OCI-M1 (cell line): Measurements from ENCODE around the gene TUB.
A peak's percentile ranks its signal among the peaks of the same experiment; 100 is the strongest.

ENCODE experiments used
- DNase-seq: peaks from one replicate; lab custom pipeline; 2025; lab: John Stamatoyannopoulos, UW

Gene TUB

GRCh38 chr11:8045839-8046238, 35.2 kb upstream of the TUB start:
- peak; percentile 11 for DNase-seq

- DNase-seq: no peak
These were observed 33.6 kb upstream of the TUB start for GRCh38 chr11:8047382-8047781.

GRCh38 chr11:8049084-8049483, 31.9 kb upstream of the TUB start:
- no peak for DNase-seq

GRCh38 chr11:8055091-8055835, 25.7 kb upstream of the TUB start:
- no peak for DNase-seq

- DNase-seq: no peak
These were observed 25.0 kb upstream of the TUB start for GRCh38 chr11:8055836-8056526.

- DNase-seq: peak; percentile 6
These were observed 24.1 kb upstream of the TUB start for GRCh38 chr11:8056810-8057463.

GRCh38 chr11:8058216-8058615, 22.8 kb upstream of the TUB start:
- no peak for DNase-seq

- DNase-seq: no peak
These were observed 22.0 kb upstream of the TUB start for GRCh38 chr11:8059030-8059429.

- no peak for DNase-seq
These were observed 21.4 kb upstream of the TUB start for GRCh38 chr11:8059571-8060011.

GRCh38 chr11:8060146-8060719, 20.8 kb upstream of the TUB start:
- DNase-seq: no peak

- DNase-seq: no peak
These were observed 20.0 kb upstream of the TUB start for GRCh38 chr11:8060801-8061554.

GRCh38 chr11:8061555-8062428, 19.2 kb upstream of the TUB start:
- DNase-seq: no peak

- DNase-seq: no peak
These were observed 18.2 kb upstream of the TUB start for GRCh38 chr11:8062781-8063257.

GRCh38 chr11:8063324-8063723, 17.7 kb upstream of the TUB start:
- no peak for DNase-seq

GRCh38 chr11:8065031-8065430, 16.0 kb upstream of the TUB start:
- no peak for DNase-seq

- no peak for DNase-seq
These were observed 14.7 kb upstream of the TUB start for GRCh38 chr11:8066036-8066910.

- DNase-seq: no peak
These were observed 14.0 kb upstream of the TUB start for GRCh38 chr11:8066911-8067455.

GRCh38 chr11:8067567-8067928, 13.5 kb upstream of the TUB start:
- no peak for DNase-seq

GRCh38 chr11:8067929-8068575, 13.0 kb upstream of the TUB start:
- no peak for DNase-seq
